Ureter (tissue), 1 donor: ENCODE measurements around the gene ITPR2. TPM values are rescaled to one million over a fixed set of nuclear protein-coding genes. Genes with fewer than 3 reads are reported as not detected.
"Not testable (repeated sequence)": the region's sequence is repeated elsewhere in the genome, so short reads cannot be mapped to it uniquely, and the experiment has no call there.

Experiments
- DNase-seq: peaks from one replicate; pipeline ENCODE4 v3.0.0-alpha.2; 2020; ENCODE audit warnings: low spot score
- total RNA-seq: library from RNA; stranded (reverse); gene quantifications from one replicate; pipeline ENCODE4 v1.2.4, GENCODE V29; 2023
- donor health status: DM: yes; HTN: yes; CAD: no.

The ITPR2 gene
- total RNA-seq, 1 donor from 2014 or later: 35.2 TPM

GRCh38 chr12:26668230-26668629 lies 164.8 kb downstream of the ITPR2 start:
- DNase-seq: no peak

- DNase-seq: no peak
These were observed 166.7 kb downstream of the ITPR2 start for GRCh38 chr12:26666286-26666685.

GRCh38 chr12:26661399-26661798 lies 171.6 kb downstream of the ITPR2 start:
- DNase-seq: no peak

GRCh38 chr12:26659930-26660329 lies 173.1 kb downstream of the ITPR2 start:
- DNase-seq: no peak

GRCh38 chr12:26658991-26659390 lies 174.0 kb downstream of the ITPR2 start:
- no peak for DNase-seq

- no peak for DNase-seq
These were observed 178.4 kb downstream of the ITPR2 start for GRCh38 chr12:26654623-26655022.

- DNase-seq: peak; percentile 66
These were observed 181.3 kb downstream of the ITPR2 start for GRCh38 chr12:26651566-26652188.

GRCh38 chr12:26651036-26651435 lies 182.0 kb downstream of the ITPR2 start:
- no peak for DNase-seq

- DNase-seq: no peak
These were observed 184.0 kb downstream of the ITPR2 start for GRCh38 chr12:26648999-26649398.

- DNase-seq: no peak
These were observed 184.4 kb downstream of the ITPR2 start for GRCh38 chr12:26648584-26648983.

- no peak for DNase-seq
These were observed 184.9 kb downstream of the ITPR2 start for GRCh38 chr12:26648066-26648465.

- DNase-seq: no peak
These were observed 185.9 kb downstream of the ITPR2 start for GRCh38 chr12:26647088-26647487.

GRCh38 chr12:26646571-26646970 lies 186.4 kb downstream of the ITPR2 start:
- no peak for DNase-seq

GRCh38 chr12:26644376-26644775 lies 188.6 kb downstream of the ITPR2 start:
- DNase-seq: not testable (repeated sequence)

- no peak for DNase-seq
These were observed 189.3 kb downstream of the ITPR2 start for GRCh38 chr12:26643532-26644315.

GRCh38 chr12:26642361-26642760 lies 190.6 kb downstream of the ITPR2 start:
- DNase-seq: no peak

- DNase-seq: no peak
These were observed 196.2 kb downstream of the ITPR2 start for GRCh38 chr12:26636710-26637328.

GRCh38 chr12:26633591-26634210 lies 199.3 kb downstream of the ITPR2 start:
- no peak for DNase-seq

- DNase-seq: no peak
These were observed 200.2 kb downstream of the ITPR2 start for GRCh38 chr12:26632756-26633155.

GRCh38 chr12:26631846-26632245 lies 201.1 kb downstream of the ITPR2 start:
- DNase-seq: no peak

- DNase-seq: no peak
These were observed 202.4 kb downstream of the ITPR2 start for GRCh38 chr12:26630546-26631027.

- DNase-seq: no peak
These were observed 203.1 kb downstream of the ITPR2 start for GRCh38 chr12:26629864-26630263.
